GM13977 (cell line): Measurements from ENCODE around the gene GCSAM.

Experiments
- DNase-seq: peaks from one replicate; pipeline ENCODE4 v3.0.0; 2012; ENCODE audit warnings: low spot score
- in situ Hi-C: fragments of 300-500 bp; cut with MboI; formaldehyde crosslinking; loops from one replicate; pipeline ENCODE4 v1.12.0; 2022; ENCODE audit warnings: low sequenced_read_pairs, low pct_unique_long_range_greater_than_20kb, mixed read lengths, inconsistent platforms; ENCODE audit not compliant: unreplicated experiment
- TF ChIP-seq, protein P1 (sequence below): IDR thresholded peaks from 2 replicates; pipeline ENCODE4 v1.5.1; 2012; ENCODE audit warnings: mild to moderate bottlenecking, control low read depth; ENCODE audit not compliant: insufficient read depth; ENCODE audit errors: extremely low read depth, missing control alignments

GCSAM gene, protein sequence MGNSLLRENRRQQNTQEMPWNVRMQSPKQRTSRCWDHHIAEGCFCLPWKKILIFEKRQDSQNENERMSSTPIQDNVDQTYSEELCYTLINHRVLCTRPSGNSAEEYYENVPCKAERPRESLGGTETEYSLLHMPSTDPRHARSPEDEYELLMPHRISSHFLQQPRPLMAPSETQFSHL

DNA sequence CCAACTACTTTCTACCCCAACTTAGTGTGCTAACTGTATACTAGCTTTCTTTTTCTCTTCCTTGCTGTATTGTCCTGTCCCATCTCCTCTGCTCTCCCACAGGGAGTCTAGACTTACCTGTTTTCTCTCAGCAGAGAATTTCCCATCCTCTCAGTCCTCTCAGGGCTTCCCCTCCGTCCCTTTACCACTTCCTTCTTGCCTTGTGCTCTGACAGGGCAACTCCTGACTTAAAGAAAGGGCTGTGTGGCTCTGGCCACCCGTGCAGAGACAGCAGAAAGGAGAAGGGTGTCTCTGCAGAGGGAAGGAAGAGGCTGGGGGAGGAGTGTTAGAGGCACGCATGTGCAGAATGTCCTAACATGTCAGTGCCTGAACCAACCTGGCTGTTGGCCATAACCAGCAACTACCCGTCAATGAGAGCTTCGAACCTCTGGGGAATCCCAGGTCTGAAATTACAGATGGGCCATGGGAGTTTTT is at the start of gene GCSAM:
Gene GCSAM, minus strand, starts transcription at position 274 of the 474 bp plus-strand sequence. Its CDS starts 128 bp downstream, at position 146.
- DNase-seq = peak; percentile 50
- in situ Hi-C loops = loop anchor here (10.0 kb wide), 1 partner anchor 162 kb away; the partner anchor contains the start of gene SLC9C1

DNA sequence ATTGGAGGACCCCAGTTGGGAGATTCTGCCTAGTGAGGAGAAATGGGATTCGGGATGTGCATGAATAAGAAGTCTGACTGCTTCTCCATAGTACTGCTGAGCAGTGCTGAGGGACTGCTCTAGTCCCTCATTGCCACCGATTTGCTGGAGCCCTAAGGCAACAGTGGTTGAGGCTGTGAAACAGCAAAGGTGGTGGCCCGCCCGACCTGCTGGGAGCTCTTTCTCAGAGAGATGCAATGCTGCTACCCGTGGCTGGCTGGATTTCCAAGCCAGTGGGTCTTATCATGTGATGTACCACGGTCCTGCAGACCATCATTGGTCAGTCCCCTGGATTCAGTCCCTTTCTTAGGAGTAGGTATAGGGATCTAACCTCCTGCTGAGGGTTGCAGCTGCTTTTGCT is 42.6 kb upstream of the GCSAM start:
- no peak for DNase-seq
- TF ChIP-seq, protein P1, sequence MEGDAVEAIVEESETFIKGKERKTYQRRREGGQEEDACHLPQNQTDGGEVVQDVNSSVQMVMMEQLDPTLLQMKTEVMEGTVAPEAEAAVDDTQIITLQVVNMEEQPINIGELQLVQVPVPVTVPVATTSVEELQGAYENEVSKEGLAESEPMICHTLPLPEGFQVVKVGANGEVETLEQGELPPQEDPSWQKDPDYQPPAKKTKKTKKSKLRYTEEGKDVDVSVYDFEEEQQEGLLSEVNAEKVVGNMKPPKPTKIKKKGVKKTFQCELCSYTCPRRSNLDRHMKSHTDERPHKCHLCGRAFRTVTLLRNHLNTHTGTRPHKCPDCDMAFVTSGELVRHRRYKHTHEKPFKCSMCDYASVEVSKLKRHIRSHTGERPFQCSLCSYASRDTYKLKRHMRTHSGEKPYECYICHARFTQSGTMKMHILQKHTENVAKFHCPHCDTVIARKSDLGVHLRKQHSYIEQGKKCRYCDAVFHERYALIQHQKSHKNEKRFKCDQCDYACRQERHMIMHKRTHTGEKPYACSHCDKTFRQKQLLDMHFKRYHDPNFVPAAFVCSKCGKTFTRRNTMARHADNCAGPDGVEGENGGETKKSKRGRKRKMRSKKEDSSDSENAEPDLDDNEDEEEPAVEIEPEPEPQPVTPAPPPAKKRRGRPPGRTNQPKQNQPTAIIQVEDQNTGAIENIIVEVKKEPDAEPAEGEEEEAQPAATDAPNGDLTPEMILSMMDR = no peak
- in situ Hi-C loops = no loop called here

More for the DNA sequence above, at the start of gene GCSAM:
- TF ChIP-seq, protein P1 = no peak

DNA sequence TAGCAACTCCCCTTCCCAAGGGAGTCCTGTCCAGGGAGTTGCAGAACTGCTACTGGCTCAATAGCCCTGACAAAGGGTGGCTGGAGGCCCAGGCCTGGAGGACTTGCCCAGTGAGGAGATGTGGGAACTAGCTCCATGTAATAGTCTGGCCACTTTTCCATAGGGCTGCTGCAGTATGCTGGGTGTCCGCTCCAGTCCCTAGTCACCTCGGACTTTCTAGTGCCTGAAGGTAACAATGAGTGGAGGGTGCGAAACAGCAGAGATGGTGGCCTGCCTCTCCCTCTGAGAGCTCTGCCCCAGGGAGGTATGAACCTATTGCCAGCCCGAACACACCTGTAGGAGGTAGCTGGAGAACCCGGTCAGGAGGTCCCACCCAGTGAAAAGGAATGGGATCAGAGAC is 42.0 kb upstream of the GCSAM start:
- in situ Hi-C loops = no loop called here
- no peak for DNase-seq
- TF ChIP-seq, protein P1 = no peak

DNA sequence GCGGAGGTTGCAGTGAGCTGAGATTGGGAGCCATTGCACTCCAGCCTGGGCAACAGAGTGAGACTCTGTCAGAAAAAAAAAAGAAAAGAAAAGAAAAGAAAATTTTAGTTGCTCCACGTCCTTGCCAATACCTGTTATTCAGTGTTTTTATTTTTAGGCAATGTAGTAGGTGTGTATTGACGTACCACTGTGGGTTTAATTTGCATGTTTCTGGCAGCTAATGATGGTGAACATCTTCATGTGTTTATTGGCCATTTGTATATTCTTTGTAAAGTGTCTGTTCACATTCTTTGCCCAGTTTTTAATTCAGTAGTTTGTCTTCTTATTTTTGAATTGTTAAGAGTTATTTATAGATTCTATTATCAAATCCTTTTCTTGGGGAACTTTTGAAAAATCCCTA is 38.1 kb upstream of the GCSAM start:
- in situ Hi-C loops = no loop called here
- no peak for DNase-seq
- TF ChIP-seq, protein P1 = no peak

DNA sequence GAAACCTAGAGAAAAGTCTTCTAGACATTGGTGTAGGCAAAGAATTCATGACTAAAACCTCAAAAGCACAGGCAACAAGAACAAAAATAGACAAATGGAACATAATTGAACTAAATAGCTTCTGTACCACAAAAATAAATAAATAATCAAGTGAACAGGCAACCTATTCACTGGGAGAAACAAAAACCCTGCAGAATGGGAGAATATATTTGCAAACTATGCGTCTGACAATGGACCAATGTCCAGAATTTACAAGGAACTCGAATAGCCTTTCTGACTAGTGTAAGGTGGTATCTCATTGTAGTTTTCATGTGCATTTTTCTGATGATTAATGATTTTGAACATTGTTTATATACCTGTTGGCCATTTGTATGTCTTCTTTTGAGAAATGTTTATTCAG is 37.0 kb upstream of the GCSAM start:
- DNase-seq = no peak
- TF ChIP-seq, protein P1 = no peak
- in situ Hi-C loops = no loop called here

DNA sequence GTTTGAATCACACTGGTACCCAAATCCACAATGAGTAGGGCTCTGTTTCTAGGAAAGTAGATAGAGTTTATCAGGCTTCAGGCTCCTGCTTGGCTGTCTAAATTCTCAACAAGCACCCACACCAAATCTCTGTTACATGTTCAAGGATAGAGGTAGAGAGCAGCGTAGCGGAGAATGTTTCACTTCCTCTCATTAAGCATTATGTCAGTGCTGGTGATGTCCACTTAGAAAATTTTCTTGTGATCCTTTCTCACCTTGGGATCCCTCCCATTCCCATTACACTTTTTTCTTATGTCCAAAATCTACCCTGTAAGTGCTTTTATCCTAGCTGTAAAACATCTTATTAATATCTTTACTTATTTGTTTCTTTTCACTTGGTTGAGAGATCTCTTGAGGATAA is 34.7 kb upstream of the GCSAM start:
- peak; percentile 51 for DNase-seq
- in situ Hi-C loops = no loop called here
- TF ChIP-seq, protein P1 = no peak
